Heart right ventricle (tissue), 16 donors: ENCODE measurements around the gene RBFOX2. TPM values are rescaled to one million over a fixed set of nuclear protein-coding genes. Genes with fewer than 3 reads are reported as not detected.

Experiments
- ATAC-seq, 8 donors: fragments of 200-7000 bp; cut with Tn5 transposase; one replicate each; pipeline ENCODE4 v1.9.1; 2020; ENCODE audit warnings: mild to moderate bottlenecking in 8 of 8, moderate library complexity in 8 of 8, moderate number of reproducible peaks in 1 of 8
- DNase-seq, 2 donors: peaks; one replicate each; pipeline ENCODE4 v3.0.0-alpha.2; 2020
- H3K27ac ChIP-seq, 10 donors: fragments of 200-600 bp; sonication (generic) in 2 of 10; one replicate each; pipeline versions ENCODE4 v1.5.0 to v1.8.0; 2020 to 2022; ENCODE audit warnings: mild to moderate bottlenecking in 3 of 10
- H3K27me3 ChIP-seq, 7 donors: fragments of 200-600 bp; one replicate each; pipeline ENCODE4 v1.8.0; 2021 to 2022; ENCODE audit warnings: mild to moderate bottlenecking in 2 of 7
- H3K36me3 ChIP-seq, 9 donors: fragments of 200-600 bp; sonication (generic) in 1 of 9; one replicate each; pipeline versions ENCODE4 v1.5.0 to v1.8.0; 2020 to 2022; ENCODE audit warnings: mild to moderate bottlenecking in 2 of 9
- H3K4me1 ChIP-seq, 9 donors: fragments of 200-600 bp; sonication (generic) in 1 of 9; one replicate each; pipeline versions ENCODE4 v1.5.0 to v1.8.0; 2020 to 2022; ENCODE audit warnings: mild to moderate bottlenecking in 4 of 9
- H3K4me3 ChIP-seq, 10 donors: fragments of 200-600 bp; sonication (generic) in 2 of 10; one replicate each; pipeline versions ENCODE4 v1.5.0 to v1.8.0; 2020 to 2022; ENCODE audit warnings: mild to moderate bottlenecking in 7 of 10, moderate library complexity in 2 of 10
- H3K9me3 ChIP-seq, 11 donors: fragments of 200-600 bp in 10 of 11; sonication (generic) in 2 of 11; one replicate each; pipeline versions ENCODE4 v1.5.0 to v1.8.0; 2013 to 2022; ENCODE audit warnings: mild to moderate bottlenecking in 2 of 11, control low read depth in 1 of 11, moderate library complexity in 1 of 11
- WGBS, 2 donors: extraction: QIAGEN DNeasy Blood & Tissue Kit; methylation state at CpG; one replicate each; pipeline ENCODE4 v1.1.7; 2013; ENCODE audit warnings: inconsistent platforms in 1 of 2; 5-methylcytosine and 5-hydroxymethylcytosine counted together
- intact Hi-C, 10 donors: fragments of 100-400 bp; cut with DNase I; formaldehyde crosslinking; loops; one replicate each; pipeline versions ENCODE4 v1.11.1 to v1.14.2; 2022
- polyA plus RNA-seq, 2 donors: library from polyadenylated mRNA; stranded (reverse); fragments of 200-250 nt; gene quantifications; one replicate each; pipeline ENCODE4 v1.2.3, GENCODE V29; 2013
- total RNA-seq, 10 donors: library from RNA; stranded (reverse); fragmentation: NEBNext Ultra II Directional in 3 of 10; extraction: Animal tissue kit (Norgen Biotek cat#: 25700) in 3 of 10; gene quantifications; one replicate each; pipeline versions ENCODE4 v1.2.1 to v1.2.4, GENCODE V29; 2021 to 2023
- TF ChIP-seq, protein P1 (sequence below), 9 donors: fragments of 200-600 bp; sonication (generic) in 2 of 9; IDR thresholded peaks; one replicate each; pipeline versions ENCODE4 v1.5.0 to v1.8.0; 2021 to 2022; ENCODE audit warnings: antibody characterized with exemption in 9 of 9, mild to moderate bottlenecking in 5 of 9, moderate library complexity in 1 of 9
- donor health status: Arrhythmogenic right ventricular cardiomyopathy.
- donor health status: ischemic (EF 13 %, LVEDD 7.1; RV severe dilation, severe dysfunction).
- donor health status: healthy with polysubstance abuse.
- donor health status: DM: no; HTN: yes; CAD: no.
- donor health status: DM: no; HTN: no; CAD: no.
- donor health status: ischemic (EF 25% LVEDD 6.9; RV normal size, moderate dysfunction).
- donor health status: ischemic (EF 25% LVEDD 5.7; RV mildly dilated, moderate dysfunction).
- donor health status: healthy.
- donor health status: DM: yes; HTN: yes; CAD: no.
- donor health status: Ischemic cardiomyopathy.
- donor health status: ischemic (EF 35%, LVEDD 5.7; RV mildly dilated, moderate dysfunction).
- donor health status: nonischemic (EF 11% LVEDD 7.7; RV severe dilation, severe dysfunction).
- donor health status: DM: yes; HTN: yes; CAD: no.
- donor health status: PGD.
- donor health status: ischemic (EF 29% LVEDD 5.4; RV normal size, mild dysfunction).
- donor health status: nonischemic (EF 23%, LVEDD 6.1; RV moderate dilation, normal function).

The RBFOX2 gene
- total and polyA plus RNA-seq, 12 donors: 18.0 to 105 (median 90.4) TPM

GRCh38 chr22:35761037-35761436, 267.6 kb downstream of the RBFOX2 start:
- peak in 3 of 8 donors; percentile 52 to 76 (median 56) for ATAC-seq
- Histone ChIP-seq H3K27me3 (no peaks in the 10 kb centered on the region), H3K36me3 (peaks cover 0 to 79% (median 19%) of the 10 kb centered on the region in 9 donors)

GRCh38 chr22:35758394-35758793, 270.2 kb downstream of the RBFOX2 start:
- WGBS, 2 donors: 84 to 90% methylated on average over 1 of the region's 1 CpG
- peaks cover 0 to 94% (median 19%) of the 10 kb centered on the region in 9 donors for H3K36me3 ChIP-seq
- no peaks in the 10 kb centered on the region for H3K9me3 ChIP-seq
- ATAC-seq (no peak), DNase-seq (no peak)
- intact Hi-C loops: loop anchor here in 3 of 10 donors (5.0 to 10.0 kb wide), 3 partner anchors 84 to 166 kb away; no protein-coding TSS in a partner anchor
- peaks cover 0 to 15% (median 6%) of the 10 kb centered on the region in 9 donors for H3K4me1 ChIP-seq
- TF ChIP-seq, protein P1, sequence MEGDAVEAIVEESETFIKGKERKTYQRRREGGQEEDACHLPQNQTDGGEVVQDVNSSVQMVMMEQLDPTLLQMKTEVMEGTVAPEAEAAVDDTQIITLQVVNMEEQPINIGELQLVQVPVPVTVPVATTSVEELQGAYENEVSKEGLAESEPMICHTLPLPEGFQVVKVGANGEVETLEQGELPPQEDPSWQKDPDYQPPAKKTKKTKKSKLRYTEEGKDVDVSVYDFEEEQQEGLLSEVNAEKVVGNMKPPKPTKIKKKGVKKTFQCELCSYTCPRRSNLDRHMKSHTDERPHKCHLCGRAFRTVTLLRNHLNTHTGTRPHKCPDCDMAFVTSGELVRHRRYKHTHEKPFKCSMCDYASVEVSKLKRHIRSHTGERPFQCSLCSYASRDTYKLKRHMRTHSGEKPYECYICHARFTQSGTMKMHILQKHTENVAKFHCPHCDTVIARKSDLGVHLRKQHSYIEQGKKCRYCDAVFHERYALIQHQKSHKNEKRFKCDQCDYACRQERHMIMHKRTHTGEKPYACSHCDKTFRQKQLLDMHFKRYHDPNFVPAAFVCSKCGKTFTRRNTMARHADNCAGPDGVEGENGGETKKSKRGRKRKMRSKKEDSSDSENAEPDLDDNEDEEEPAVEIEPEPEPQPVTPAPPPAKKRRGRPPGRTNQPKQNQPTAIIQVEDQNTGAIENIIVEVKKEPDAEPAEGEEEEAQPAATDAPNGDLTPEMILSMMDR (IDR thresholded peaks at IDR 0.05): no peak
- H3K27me3 ChIP-seq: no peaks in the 10 kb centered on the region
- H3K4me3 ChIP-seq: no peak overlapping the region
- no peak overlapping the region for H3K27ac ChIP-seq

More at GRCh38 chr22:35761037-35761436, 267.6 kb downstream of the RBFOX2 start:
- DNase-seq: no peak
- Histone ChIP-seq H3K27ac (peak overlapping the region in 1 of 10 donors; percentile 17), H3K4me1 (peaks cover 0 to 22% (median 6%) of the 10 kb centered on the region in 9 donors), H3K9me3 (no peaks in the 10 kb centered on the region), H3K4me3 (no peak overlapping the region)
- 97 to 100% methylated on average over 1 of the region's 1 CpG for WGBS, 2 donors
- intact Hi-C loops: loop anchor here in 4 of 10 donors (5.0 to 10.0 kb wide), 2 partner anchors 154 to 156 kb away; no protein-coding TSS in a partner anchor
- TF ChIP-seq, protein P1 (IDR thresholded peaks at IDR 0.05): peak in 7 of 9 donors; percentile 17 to 54 (median 37)

- H3K36me3 ChIP-seq: peaks cover 0 to 98% (median 19%) of the 10 kb centered on the region in 9 donors
- ATAC-seq (no peak), DNase-seq (no peak)
- WGBS, 2 donors: 98 to 100% methylated on average over 1 of the region's 1 CpG
- peaks cover 0 to 28% (median 21%) of the 10 kb centered on the region in 9 donors for H3K4me1 ChIP-seq
- TF ChIP-seq, protein P1 (IDR thresholded peaks at IDR 0.05): no peak
- intact Hi-C loops: loop anchor here in 3 of 10 donors (5.0 to 10.0 kb wide), 3 partner anchors 86 to 168 kb away; no protein-coding TSS in a partner anchor
- H3K27ac ChIP-seq: no peak overlapping the region
- H3K27me3 ChIP-seq: no peaks in the 10 kb centered on the region
- H3K9me3 ChIP-seq: no peaks in the 10 kb centered on the region
- no peak overlapping the region for H3K4me3 ChIP-seq
Observed at GRCh38 chr22:35756722-35757121, 271.9 kb downstream of the RBFOX2 start.

DNA sequence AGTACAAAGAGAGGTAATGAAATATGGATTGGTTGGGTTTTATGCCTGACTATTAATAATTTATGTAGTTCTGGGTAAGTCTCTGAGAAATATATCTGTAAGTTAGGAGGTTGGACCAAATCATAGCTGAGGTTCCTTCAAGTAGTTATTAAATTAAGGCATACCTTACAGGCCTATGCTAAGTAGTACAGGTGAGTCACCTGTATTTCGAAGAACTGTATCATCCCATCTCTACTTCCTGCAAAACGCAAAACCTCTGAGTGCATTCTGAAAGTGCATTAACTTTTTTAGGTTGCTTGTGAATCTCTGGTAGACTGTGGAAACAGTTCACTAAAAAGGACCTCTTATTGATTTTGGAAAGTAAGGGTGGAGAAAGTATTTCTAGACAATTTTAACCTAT, 273.9 kb downstream of the RBFOX2 start:
- Histone ChIP-seq H3K27me3 (no peaks in the 10 kb centered on the region), H3K36me3 (peaks cover 0 to 94% (median 19%) of the 10 kb centered on the region in 9 donors), H3K9me3 (no peaks in the 10 kb centered on the region), H3K27ac (no peak overlapping the region), H3K4me3 (no peak overlapping the region), H3K4me1 (peaks cover 0 to 28% (median 20%) of the 10 kb centered on the region in 9 donors)
- DNase-seq (no peak), ATAC-seq (no peak)
- intact Hi-C loops: loop anchor here in 3 of 10 donors (5.0 to 10.0 kb wide), 3 partner anchors 88 to 170 kb away; no protein-coding TSS in a partner anchor
- TF ChIP-seq, protein P1 (IDR thresholded peaks at IDR 0.05): no peak
- WGBS, 2 donors: 94% methylated on average over 2 of the region's 2 CpGs
